ENCODE results near the gene PCDHGA10. TPM values are rescaled to one million over a fixed set of nuclear protein-coding genes. Genes with fewer than 3 reads are reported as not detected.
"Not testable (repeated sequence)": the region's sequence is repeated elsewhere in the genome, so short reads cannot be mapped to it uniquely, and the experiment has no call there.

Gene PCDHGA10
- total RNA-seq, 1 donor from 2014 or later = 6.2 TPM

- peaks cover 36% of the 10 kb centered on the region for H3K9me3 ChIP-seq
These were observed 20.2 kb upstream of the PCDHGA10 start, which contains the start of gene PCDHGA8 for GRCh38 chr5:141392429-141393198. PCDHGA8 (plus strand) TSS chr5:141392633; CDS start chr5:141392814, 181 bp downstream.

DNA sequence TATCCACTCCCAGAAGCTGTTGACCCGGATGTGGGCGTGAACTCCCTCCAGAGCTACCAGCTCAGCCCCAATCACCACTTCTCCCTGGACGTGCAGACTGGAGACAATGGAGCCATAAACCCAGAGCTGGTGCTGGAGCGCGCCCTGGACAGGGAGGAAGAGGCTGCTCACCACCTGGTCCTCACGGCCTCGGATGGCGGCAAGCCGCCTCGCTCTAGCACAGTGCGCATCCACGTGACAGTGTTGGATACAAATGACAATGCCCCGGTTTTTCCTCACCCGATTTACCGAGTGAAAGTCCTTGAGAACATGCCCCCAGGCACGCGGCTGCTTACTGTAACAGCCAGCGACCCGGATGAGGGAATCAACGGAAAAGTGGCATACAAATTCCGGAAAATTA, 19.5 kb upstream of the PCDHGA10 start:
- no peaks in the 10 kb centered on the region for H3K4me1 ChIP-seq
- no peak overlapping the region for H3K27ac ChIP-seq
- intact Hi-C loops (cut with DNase I) = no loop called here
- TF ChIP-seq, protein P1, sequence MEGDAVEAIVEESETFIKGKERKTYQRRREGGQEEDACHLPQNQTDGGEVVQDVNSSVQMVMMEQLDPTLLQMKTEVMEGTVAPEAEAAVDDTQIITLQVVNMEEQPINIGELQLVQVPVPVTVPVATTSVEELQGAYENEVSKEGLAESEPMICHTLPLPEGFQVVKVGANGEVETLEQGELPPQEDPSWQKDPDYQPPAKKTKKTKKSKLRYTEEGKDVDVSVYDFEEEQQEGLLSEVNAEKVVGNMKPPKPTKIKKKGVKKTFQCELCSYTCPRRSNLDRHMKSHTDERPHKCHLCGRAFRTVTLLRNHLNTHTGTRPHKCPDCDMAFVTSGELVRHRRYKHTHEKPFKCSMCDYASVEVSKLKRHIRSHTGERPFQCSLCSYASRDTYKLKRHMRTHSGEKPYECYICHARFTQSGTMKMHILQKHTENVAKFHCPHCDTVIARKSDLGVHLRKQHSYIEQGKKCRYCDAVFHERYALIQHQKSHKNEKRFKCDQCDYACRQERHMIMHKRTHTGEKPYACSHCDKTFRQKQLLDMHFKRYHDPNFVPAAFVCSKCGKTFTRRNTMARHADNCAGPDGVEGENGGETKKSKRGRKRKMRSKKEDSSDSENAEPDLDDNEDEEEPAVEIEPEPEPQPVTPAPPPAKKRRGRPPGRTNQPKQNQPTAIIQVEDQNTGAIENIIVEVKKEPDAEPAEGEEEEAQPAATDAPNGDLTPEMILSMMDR (IDR thresholded peaks at IDR 0.05) = no peak
- no peak for DNase-seq
- H3K9me3 ChIP-seq = peaks cover 36% of the 10 kb centered on the region
- no peak for ATAC-seq
- H3K4me3 ChIP-seq = no peak overlapping the region
- peaks cover 16% of the 10 kb centered on the region for H3K27me3 ChIP-seq
- no peaks in the 10 kb centered on the region for H3K36me3 ChIP-seq

More at GRCh38 chr5:141392429-141393198, 20.2 kb upstream of the PCDHGA10 start, which contains the start of gene PCDHGA8:
- Histone ChIP-seq H3K4me3 (no peak within 1 kb of the TSS), H3K27me3 (peaks cover 16% of the 10 kb centered on the region), H3K4me1 (no peaks in the 10 kb centered on the region), H3K27ac (no peak within 1 kb of the TSS), H3K36me3 (no peaks in the 10 kb centered on the region)
- intact Hi-C loops (cut with DNase I) = no loop called here
- no peak for ATAC-seq
- DNase-seq = no peak
- TF ChIP-seq, protein P1 (IDR thresholded peaks at IDR 0.05) = peak; percentile 12

- Histone ChIP-seq H3K9me3 (peaks cover 29% of the 10 kb centered on the region), H3K27me3 (peaks cover 23% of the 10 kb centered on the region)
- ATAC-seq; H3K36me3 ChIP-seq; H3K4me3 ChIP-seq; H3K27ac ChIP-seq; intact Hi-C loops (cut with DNase I); H3K4me1 ChIP-seq; DNase-seq: not testable (repeated sequence)
These were observed 18.2 kb upstream of the PCDHGA10 start for GRCh38 chr5:141394401-141395187.

- H3K9me3 ChIP-seq = peaks cover 21% of the 10 kb centered on the region
- peak within 1 kb of the TSS; percentile 37 for H3K4me3 ChIP-seq
- TF ChIP-seq, protein P1 (IDR thresholded peaks at IDR 0.05) = peak; percentile 59
These were observed 14.8 kb upstream of the PCDHGA10 start, which contains the start of gene PCDHGB5 for GRCh38 chr5:141397756-141398551. PCDHGB5 (plus strand) TSS chr5:141397947; CDS start chr5:141398128, 181 bp downstream.

DNA sequence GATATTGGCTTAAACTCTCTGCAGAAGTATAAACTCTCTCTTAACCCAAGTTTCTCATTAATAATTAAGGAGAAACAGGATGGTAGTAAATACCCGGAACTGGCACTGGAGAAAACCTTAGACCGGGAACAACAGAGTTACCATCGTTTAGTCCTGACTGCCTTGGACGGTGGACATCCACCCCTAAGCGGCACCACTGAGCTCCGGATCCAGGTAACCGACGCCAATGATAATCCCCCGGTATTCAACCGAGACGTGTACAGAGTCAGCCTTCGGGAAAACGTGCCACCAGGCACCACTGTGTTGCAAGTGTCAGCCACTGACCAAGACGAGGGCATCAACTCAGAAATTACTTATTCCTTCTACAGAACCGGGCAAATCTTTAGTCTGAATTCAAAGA, 14.2 kb upstream of the PCDHGA10 start:
- H3K4me1 ChIP-seq = no peaks in the 10 kb centered on the region
- H3K27me3 ChIP-seq = peaks cover 14% of the 10 kb centered on the region
- ATAC-seq (no peak), DNase-seq (no peak)
- intact Hi-C loops (cut with DNase I) = no loop called here
- H3K27ac ChIP-seq = no peak overlapping the region
- peaks cover 18% of the 10 kb centered on the region for H3K9me3 ChIP-seq
- no peak overlapping the region for H3K4me3 ChIP-seq
- no peaks in the 10 kb centered on the region for H3K36me3 ChIP-seq
- TF ChIP-seq, protein P1 (IDR thresholded peaks at IDR 0.05) = no peak

More at GRCh38 chr5:141397756-141398551, 14.8 kb upstream of the PCDHGA10 start, which contains the start of gene PCDHGB5:
- H3K4me1 ChIP-seq; H3K36me3 ChIP-seq; intact Hi-C loops (cut with DNase I); H3K27ac ChIP-seq: not testable (repeated sequence)
- peaks cover 16% of the 10 kb centered on the region for H3K27me3 ChIP-seq
- ATAC-seq (peak; percentile 97), DNase-seq (peak; percentile 76)

Data from upper lobe of right lung (tissue), 1 donor.